ENCODE results near the gene PLA2G2D.

PLA2G2D gene

DNA sequence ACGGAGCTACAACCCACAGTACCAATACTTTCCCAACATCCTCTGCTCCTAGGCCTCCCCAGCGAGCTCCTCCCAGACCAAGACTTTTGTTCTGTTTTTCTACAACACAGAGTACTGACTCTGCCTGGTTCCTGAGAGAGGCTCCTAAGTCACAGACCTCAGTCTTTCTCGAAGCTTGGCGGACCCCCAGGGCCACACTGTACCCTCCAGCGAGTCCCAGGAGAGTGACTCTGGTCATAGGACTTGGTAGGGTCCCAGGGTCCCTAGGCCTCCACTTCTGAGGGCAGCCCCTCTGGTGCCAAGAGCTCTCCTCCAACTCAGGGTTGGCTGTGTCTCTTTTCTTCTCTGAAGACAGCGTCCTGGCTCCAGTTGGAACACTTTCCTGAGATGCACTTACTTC is 28.7 kb downstream of the PLA2G2D start:
- H3K4me3 ChIP-seq (ENCODE audit: low read depth, low read length) = no peak overlapping the region
- TF ChIP-seq, protein P1, sequence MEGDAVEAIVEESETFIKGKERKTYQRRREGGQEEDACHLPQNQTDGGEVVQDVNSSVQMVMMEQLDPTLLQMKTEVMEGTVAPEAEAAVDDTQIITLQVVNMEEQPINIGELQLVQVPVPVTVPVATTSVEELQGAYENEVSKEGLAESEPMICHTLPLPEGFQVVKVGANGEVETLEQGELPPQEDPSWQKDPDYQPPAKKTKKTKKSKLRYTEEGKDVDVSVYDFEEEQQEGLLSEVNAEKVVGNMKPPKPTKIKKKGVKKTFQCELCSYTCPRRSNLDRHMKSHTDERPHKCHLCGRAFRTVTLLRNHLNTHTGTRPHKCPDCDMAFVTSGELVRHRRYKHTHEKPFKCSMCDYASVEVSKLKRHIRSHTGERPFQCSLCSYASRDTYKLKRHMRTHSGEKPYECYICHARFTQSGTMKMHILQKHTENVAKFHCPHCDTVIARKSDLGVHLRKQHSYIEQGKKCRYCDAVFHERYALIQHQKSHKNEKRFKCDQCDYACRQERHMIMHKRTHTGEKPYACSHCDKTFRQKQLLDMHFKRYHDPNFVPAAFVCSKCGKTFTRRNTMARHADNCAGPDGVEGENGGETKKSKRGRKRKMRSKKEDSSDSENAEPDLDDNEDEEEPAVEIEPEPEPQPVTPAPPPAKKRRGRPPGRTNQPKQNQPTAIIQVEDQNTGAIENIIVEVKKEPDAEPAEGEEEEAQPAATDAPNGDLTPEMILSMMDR (IDR thresholded peaks at IDR 0.05; ENCODE audit: low read depth, low read length, missing control alignments) = no peak

DNA sequence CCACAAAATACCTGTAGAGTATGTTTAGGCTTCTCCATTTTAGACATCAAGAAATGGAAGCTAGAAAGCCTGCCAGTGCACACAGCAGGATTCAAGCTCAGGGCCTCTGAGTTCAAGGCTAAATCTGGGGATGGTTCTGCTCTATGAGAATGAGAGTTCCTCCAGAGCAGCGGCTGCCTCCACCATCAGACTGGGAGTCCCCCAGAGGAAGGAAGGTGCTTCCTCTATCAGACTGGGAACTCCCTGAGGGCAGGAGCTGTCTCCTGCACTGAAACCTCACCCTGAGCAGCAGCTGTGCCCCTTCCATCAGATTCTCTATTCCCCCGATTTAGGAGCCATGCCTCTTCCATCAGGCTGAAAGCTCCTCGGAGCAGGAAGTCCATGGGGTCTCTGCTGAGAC is 29.2 kb downstream of the PLA2G2D start:
- no peak overlapping the region for H3K4me3 ChIP-seq (ENCODE audit: low read depth, low read length)
- TF ChIP-seq, protein P1 (IDR thresholded peaks at IDR 0.05; ENCODE audit: low read depth, low read length, missing control alignments) = no peak
- DNase-seq (ENCODE audit: low read depth) = no peak

More for the DNA sequence above, 28.7 kb downstream of the PLA2G2D start:
- no peak for DNase-seq (ENCODE audit: low read depth)

GRCh38 chr1:20089328-20090077 is 29.8 kb downstream of the PLA2G2D start:
- no peak for DNase-seq (ENCODE audit: low read depth)
- TF ChIP-seq, protein P1 (IDR thresholded peaks at IDR 0.05; ENCODE audit: low read depth, low read length, missing control alignments) = no peak
- no peak overlapping the region for H3K4me3 ChIP-seq (ENCODE audit: low read depth, low read length)

DNA sequence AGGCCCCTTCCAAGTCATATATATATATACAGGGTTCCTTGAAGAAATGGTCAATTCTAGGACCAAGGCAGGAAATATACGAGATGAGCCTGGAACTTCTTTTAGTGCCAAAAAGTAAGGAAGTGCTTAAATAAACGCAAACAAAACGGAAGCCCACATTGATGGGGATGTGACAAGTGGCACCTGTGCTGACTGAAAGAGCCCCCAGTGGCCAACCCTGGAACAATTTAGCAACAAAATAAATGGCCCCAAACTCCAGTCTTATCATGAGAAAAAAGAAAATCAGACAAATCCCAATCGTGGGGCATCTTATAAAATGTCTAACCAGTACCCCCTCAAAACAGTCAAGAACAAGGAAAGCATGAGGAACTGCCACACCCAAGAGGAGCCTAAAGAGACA is 31.7 kb downstream of the PLA2G2D start:
- TF ChIP-seq, protein P1 (IDR thresholded peaks at IDR 0.05; ENCODE audit: low read depth, low read length, missing control alignments) = peak; percentile 66
- no peak for DNase-seq (ENCODE audit: low read depth)

DNA sequence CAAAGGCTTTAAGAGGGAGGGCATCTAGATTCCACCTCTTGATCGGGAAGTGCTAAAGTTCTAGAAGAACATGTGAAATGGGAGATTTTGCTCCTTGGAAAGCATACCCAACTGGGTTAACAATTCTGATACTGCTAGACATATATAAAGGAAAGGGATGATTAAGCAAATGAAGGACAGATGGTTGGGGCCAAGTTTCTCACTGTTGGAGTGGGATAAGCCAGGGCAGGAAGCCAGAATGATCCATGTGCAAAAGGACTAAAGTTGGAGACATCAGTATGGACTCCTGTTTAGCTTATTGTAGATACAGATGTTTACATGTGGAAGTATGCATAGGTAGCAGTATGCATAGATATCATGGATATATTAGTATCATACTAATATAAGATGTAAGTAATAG is 32.5 kb downstream of the PLA2G2D start:
- no peak overlapping the region for H3K4me3 ChIP-seq (ENCODE audit: low read depth, low read length)
- no peak for DNase-seq (ENCODE audit: low read depth)
- TF ChIP-seq, protein P1 (IDR thresholded peaks at IDR 0.05; ENCODE audit: low read depth, low read length, missing control alignments) = no peak

More for the DNA sequence above, 31.7 kb downstream of the PLA2G2D start:
- H3K4me3 ChIP-seq (ENCODE audit: low read depth, low read length) = no peak overlapping the region

GRCh38 chr1:20083178-20083944 is 36.0 kb downstream of the PLA2G2D start:
- TF ChIP-seq, protein P1 (IDR thresholded peaks at IDR 0.05; ENCODE audit: low read depth, low read length, missing control alignments) = no peak
- H3K4me3 ChIP-seq (ENCODE audit: low read depth, low read length) = no peak overlapping the region
- DNase-seq (ENCODE audit: low read depth) = no peak

All from GM12864 (cell line).